ENCODE measurements around the gene ITCH. TPM values are rescaled to one million over a fixed set of nuclear protein-coding genes. Genes with fewer than 3 reads are reported as not detected.
"Not testable (repeated sequence)": the region's sequence is repeated elsewhere in the genome, so short reads cannot be mapped to it uniquely, and the experiment has no call there.

ITCH gene
- polyA plus RNA-seq, 4 donors: 32.0 to 52.4 (median 47.0) TPM

GRCh38 chr20:34343458-34344211 lies 19.4 kb upstream of the ITCH start:
- no peak for DNase-seq (ENCODE audit: low read depth in 4 of 4, low spot score in 3 of 4)

GRCh38 chr20:34344238-34344637 lies 18.8 kb upstream of the ITCH start:
- no peak for DNase-seq (ENCODE audit: low read depth in 4 of 4, low spot score in 3 of 4)

- DNase-seq (ENCODE audit: low read depth in 4 of 4, low spot score in 3 of 4): no peak
Observed at GRCh38 chr20:34345402-34345736, 17.7 kb upstream of the ITCH start.

GRCh38 chr20:34345839-34346532 lies 17.1 kb upstream of the ITCH start:
- DNase-seq (ENCODE audit: low read depth in 4 of 4, low spot score in 3 of 4): not testable (repeated sequence)

- DNase-seq (ENCODE audit: low read depth in 4 of 4, low spot score in 3 of 4): not testable (repeated sequence)
Observed at GRCh38 chr20:34346533-34346865, 16.6 kb upstream of the ITCH start.

GRCh38 chr20:34347571-34347970 lies 15.5 kb upstream of the ITCH start:
- DNase-seq (ENCODE audit: low read depth in 4 of 4, low spot score in 3 of 4): no peak

- no peak for DNase-seq (ENCODE audit: low read depth in 4 of 4, low spot score in 3 of 4)
Observed at GRCh38 chr20:34350095-34350494, 13.0 kb upstream of the ITCH start.

- DNase-seq (ENCODE audit: low read depth in 4 of 4, low spot score in 3 of 4): not testable (repeated sequence)
Observed at GRCh38 chr20:34353467-34353866, 9.6 kb upstream of the ITCH start.

- no peak for DNase-seq (ENCODE audit: low read depth in 4 of 4, low spot score in 3 of 4)
Observed at GRCh38 chr20:34355427-34355826, 7.6 kb upstream of the ITCH start.

- not testable (repeated sequence) for DNase-seq (ENCODE audit: low read depth in 4 of 4, low spot score in 3 of 4)
Observed at GRCh38 chr20:34359729-34360128, 3.3 kb upstream of the ITCH start.

GRCh38 chr20:34362502-34363061 lies 491 bp upstream of the ITCH start:
- DNase-seq (ENCODE audit: low read depth in 4 of 4, low spot score in 3 of 4): no peak

GRCh38 chr20:34363465-34364222 lies 571 bp downstream of the ITCH start:
- DNase-seq (ENCODE audit: low read depth in 4 of 4, low spot score in 3 of 4): peak in 3 of 4 donors; percentile 34 to 55 (median 35)

- no peak for DNase-seq (ENCODE audit: low read depth in 4 of 4, low spot score in 3 of 4)
Observed at GRCh38 chr20:34364223-34364506, 1.1 kb downstream of the ITCH start.

GRCh38 chr20:34365765-34366213 lies 2.7 kb downstream of the ITCH start:
- no peak for DNase-seq (ENCODE audit: low read depth in 4 of 4, low spot score in 3 of 4)

GRCh38 chr20:34367155-34367554 lies 4.1 kb downstream of the ITCH start:
- no peak for DNase-seq (ENCODE audit: low read depth in 4 of 4, low spot score in 3 of 4)

- DNase-seq (ENCODE audit: low read depth in 4 of 4, low spot score in 3 of 4): not testable (repeated sequence)
Observed at GRCh38 chr20:34367911-34368310, 4.8 kb downstream of the ITCH start.

- no peak for DNase-seq (ENCODE audit: low read depth in 4 of 4, low spot score in 3 of 4)
Observed at GRCh38 chr20:34368547-34368946, 5.5 kb downstream of the ITCH start.

GRCh38 chr20:34369265-34369664 lies 6.2 kb downstream of the ITCH start:
- DNase-seq (ENCODE audit: low read depth in 4 of 4, low spot score in 3 of 4): no peak

GRCh38 chr20:34370062-34370461 lies 7.0 kb downstream of the ITCH start:
- no peak for DNase-seq (ENCODE audit: low read depth in 4 of 4, low spot score in 3 of 4)

- DNase-seq (ENCODE audit: low read depth in 4 of 4, low spot score in 3 of 4): no peak
Observed at GRCh38 chr20:34373445-34373844, 10.4 kb downstream of the ITCH start.

- DNase-seq (ENCODE audit: low read depth in 4 of 4, low spot score in 3 of 4): no peak
Observed at GRCh38 chr20:34374209-34374760, 11.2 kb downstream of the ITCH start.
